ENCODE data around the gene ACTN1.

ACTN1 gene

DNA sequence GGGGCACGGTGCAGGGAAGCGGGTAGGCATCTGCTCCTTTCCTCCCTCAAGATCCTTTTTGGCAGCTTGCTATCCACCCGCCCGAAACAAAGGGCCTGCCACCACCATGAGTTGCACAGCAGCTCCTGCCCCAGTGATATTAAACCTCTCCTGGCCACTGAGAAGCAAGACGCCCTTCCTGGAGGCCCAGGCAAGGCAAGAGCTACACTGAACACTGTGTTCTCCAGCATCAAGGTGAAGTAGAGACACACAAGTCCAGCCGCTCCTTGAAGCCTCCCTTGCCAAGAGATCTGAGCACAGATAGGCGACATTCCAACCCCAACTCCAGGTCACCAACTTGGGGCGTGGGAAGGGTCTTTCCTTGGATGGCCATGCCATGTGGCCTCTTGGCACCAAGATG lies 70.9 kb downstream of the ACTN1 start:
- no peak for DNase-seq

DNA sequence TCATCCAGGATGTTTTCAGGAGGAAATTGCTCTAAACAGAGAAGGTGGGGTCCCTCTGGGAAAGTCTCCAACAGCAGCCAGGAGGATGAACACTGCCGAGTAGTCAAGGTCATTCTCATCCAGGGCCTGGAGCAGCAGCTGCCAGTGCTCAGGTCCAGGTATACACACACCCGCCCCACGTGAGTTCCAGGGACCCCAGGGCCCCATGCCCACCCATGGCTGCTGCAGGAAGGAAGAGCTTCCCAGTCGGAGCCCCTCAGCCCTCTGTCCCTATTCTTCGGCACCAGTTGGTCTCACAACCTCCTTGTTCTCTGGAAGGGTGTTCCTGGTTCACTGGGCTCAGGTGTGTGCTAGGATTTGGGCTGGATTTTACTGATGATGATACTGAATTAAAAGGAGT lies 72.7 kb downstream of the ACTN1 start:
- no peak for DNase-seq

DNA sequence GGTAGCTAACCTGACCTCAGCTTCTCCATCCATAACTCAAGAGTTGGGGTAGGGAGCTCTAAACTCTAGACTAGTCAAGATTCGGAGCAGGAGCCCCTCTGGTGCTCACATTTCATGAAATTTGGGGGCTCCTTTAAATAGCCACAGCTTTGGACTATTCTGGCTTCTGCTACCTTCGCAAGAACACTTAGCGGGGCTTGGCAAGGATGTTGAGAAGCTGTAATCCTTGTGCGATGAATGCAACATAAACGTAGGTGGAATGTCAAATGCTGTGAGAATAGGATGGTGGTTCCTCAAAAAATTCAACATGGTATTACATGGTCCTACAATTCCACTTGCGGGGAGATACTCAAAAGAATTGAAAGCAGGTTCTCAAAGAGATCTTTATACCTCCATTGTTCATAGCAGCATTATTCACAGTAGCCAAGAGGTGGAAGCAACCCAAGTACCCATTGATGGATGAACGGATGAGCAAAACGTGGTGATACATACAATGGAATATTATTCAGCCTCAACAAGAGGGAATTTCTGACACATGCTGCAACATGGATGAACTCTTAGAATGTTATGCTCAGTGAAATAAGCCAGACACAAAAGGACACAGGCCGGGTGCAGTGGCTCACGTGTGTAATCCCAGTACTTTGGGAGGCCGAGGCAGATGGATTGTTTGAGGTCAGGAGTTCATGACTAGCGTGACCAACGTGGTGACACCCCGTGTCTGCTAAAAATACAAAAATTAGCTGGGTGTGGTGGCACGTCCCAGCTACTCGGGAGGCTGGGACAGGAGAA lies 73.8 kb downstream of the ACTN1 start:
- DNase-seq = no peak

- no peak for DNase-seq
Measured at GRCh38 chr14:68902357-68902756, 76.7 kb downstream of the ACTN1 start.

GRCh38 chr14:68899033-68899603 lies 80.0 kb downstream of the ACTN1 start:
- DNase-seq = no peak

DNA sequence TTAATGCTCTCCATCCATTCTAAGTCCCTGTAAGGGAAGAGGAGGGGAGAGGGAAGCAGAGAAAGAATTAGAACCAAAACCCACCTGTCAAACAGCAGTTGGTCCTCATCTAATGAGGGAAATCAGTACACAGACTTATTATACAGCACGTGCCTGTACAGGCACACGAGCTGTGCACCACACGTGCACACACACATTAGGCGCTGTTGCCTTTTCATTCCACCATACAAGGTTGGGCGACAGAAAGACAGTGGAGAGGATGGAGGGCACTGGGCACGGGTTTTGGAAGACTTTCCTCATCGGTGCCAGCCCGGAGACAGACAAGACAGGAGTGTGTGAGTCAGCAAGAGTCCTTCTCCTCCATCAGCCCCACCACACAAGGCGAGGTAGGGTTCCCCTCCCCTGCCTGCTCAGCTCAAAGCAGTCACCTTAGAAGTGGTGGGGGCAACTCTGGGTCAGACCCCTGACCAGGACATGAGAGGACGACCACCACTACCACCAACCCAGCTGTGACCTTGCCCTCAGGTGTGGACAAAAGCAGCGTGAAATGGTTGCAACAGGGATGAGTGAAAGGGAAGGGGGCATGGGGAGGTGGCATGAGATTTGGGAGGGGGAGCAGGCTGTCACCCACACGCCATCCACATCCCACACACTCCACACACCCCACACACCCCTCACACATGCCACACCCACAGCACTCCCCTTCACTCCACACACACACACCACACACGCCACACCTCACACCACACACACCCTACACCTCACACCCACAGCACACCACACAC lies 80.7 kb downstream of the ACTN1 start:
- DNase-seq = no peak

GRCh38 chr14:68897559-68898155 lies 81.4 kb downstream of the ACTN1 start:
- DNase-seq = no peak

DNA sequence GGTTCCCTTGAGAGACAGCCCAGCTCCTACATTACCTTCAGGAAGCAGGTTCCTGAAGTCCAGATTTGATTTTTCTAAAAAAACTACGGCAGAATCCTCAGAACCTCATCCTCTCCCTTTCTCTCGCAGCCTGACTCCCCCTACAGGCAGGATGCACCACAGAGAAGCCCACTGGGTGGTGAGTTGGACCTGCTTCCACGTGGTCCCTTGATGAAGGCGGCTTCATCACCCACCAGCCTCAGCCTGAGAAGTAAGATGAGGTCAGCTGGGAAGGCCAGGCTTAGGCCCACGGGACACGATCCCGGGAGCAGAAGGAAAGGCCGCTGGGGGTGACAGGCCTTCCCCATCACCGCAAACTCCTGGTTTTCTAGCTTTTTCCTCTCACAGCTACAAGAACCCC lies 83.0 kb downstream of the ACTN1 start:
- DNase-seq = no peak

DNA sequence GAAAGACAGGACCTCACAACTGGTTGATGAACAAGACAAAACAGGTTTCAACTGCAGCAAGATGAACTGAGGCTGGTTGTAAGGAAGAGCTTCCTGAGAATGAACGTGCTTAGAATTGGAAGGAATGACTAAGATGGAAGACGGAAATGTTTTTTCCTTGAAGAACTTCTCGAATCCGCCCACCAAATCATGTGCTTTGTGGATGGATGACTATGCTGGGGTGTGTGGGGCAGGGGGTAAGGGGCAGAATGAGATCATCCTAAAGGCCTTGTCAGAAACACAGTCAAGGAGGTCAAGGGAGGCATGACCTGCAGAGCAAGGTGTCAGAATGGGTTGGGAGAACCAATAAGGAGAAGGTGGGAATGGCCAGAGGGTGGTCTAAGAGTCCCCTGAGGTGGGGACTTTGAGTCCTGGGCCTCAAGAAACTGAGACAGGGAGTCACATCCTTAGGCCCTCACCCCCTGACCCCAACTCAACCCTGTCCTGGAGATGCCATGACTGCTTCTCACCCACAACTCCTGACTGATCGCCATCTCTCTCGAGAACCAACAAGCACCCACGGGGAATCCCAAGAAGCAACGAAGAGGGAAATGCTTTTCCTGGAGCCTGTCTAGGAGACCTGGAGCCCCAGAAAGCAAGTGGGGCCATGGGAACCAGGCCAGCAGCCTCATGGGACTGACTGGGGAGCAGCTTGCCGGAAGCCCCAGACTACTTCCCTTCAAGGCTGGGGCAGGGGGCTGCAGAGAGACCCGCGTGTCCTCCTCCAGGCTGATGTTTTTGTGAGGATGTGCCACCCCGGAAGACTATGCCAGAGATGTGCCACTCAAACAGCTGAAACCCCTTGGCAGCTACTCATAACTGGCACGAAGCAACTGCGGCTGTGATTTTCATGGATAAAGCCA lies 84.0 kb downstream of the ACTN1 start:
- DNase-seq = no peak

DNA sequence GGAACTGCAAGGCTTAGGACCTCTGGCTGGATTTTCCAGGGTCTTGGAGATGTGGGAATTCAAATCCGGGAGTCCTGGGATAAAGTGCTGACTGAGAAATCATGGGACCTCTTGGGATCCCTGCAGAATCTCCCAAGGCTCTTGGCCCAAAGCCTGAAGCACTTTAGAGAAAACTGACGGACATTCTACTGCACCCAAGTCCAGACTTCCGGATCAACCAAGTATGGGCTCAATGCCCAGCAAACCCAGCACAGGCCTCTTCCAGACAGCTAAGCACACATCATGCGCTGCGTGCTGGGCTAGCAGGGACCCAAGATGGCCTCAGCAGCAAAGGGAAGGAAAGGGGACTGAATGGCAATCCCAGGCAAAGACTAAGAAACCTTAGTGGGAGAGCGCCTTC lies 85.0 kb downstream of the ACTN1 start:
- no peak for DNase-seq

DNA sequence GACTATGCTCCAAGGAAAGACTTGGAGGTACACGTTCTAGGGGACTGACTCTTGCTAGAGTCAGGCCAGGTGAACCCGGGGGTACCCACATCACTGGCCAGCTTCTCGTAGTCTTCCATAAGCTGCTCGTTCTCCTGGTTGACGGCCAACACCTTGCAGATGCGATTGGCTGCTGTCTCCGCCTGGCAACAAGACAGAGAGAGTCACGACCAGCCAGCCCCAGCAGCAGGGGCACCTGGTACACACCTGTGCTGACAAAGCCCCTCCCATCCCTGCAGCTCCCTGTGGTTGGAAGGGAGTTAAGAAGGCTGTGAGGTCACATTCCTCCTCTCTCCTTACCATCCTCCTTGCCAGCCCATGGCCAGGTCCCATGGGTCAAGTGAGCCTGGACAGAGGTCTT lies 85.5 kb downstream of the ACTN1 start:
- DNase-seq = no peak

- DNase-seq = no peak
Measured at GRCh38 chr14:68892961-68893360, 86.1 kb downstream of the ACTN1 start.

DNA sequence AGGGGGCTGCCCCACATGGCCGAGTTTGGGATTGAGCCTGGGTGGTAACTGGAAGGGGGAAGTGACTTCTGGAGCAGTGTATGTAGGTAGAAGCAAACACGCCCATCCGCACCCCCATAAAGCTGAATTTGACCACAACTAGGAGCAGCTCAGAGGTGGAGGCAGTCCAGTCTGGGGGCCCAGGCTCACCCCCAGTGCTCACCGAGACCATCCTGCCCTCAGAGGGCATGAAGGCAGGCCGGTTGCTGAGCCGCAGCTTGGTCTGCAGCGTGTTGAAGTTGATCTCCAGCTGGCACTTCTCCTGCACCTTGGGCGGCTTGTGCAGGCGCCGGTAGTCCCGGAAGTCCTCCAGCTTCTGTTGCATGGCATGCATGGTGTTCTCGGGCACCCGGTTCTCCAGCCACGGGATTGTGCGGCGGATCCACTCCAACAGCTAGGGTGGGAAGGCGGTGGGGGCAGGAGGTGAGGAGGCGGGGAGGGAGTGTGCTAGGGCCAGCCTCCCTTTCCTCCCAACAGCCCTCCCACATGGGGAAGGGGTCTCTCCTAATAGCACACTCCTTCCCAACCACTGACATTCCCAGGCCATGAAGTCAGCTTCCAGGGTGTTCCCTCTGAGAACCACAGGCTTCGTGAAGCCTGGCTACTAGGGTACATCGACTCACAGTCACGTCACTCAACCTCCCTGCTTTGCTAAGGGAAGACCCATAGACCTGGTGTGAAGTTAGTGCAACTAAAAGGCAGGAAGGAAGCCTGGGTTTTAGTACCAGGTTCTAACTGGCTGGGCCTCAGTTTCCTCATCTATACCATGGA lies 87.0 kb downstream of the ACTN1 start:
- no peak for DNase-seq

DNA sequence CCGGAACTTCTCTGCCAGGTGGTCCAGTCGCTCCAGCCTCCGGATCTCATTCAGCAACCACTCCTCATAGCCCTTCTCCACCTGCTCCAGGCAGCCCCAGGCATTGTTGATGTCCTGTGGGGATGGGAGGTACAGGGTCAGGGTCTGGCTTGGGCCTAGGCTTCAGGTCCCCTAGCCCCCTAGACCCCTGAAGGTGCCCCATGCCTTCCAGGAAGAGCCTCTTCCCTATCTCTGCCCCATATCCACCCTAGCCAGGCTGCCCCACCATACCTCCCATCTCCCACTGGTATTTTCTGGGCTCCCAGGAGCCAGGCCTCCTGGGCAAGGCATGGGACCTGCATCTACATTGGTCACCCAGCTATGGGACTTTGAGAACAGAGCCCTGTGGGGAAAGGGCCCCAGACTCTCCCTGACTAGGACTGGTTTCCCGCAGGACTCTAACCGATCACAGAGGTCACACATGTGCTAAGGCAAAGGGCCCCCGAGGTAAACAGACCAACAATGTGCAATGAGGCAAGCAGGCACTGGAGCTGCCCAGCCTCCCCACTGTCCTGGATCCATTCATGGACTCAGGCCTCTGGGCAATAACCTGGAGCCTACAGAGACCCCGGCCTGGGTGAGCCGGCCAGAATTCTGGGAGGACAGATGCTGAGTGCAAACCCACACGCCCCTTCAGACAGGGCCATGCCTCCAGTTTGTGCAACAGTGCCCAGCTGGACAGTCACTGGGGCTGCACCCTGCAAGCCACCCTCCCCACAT lies 88.8 kb downstream of the ACTN1 start:
- DNase-seq = no peak

GRCh38 chr14:68888883-68889282 lies 90.2 kb downstream of the ACTN1 start:
- DNase-seq = no peak

- no peak for DNase-seq
Measured at GRCh38 chr14:68888025-68888850, 90.9 kb downstream of the ACTN1 start.

- no peak for DNase-seq
Measured at GRCh38 chr14:68886109-68886434, 93.0 kb downstream of the ACTN1 start.

- no peak for DNase-seq
Measured at GRCh38 chr14:68885226-68886108, 93.6 kb downstream of the ACTN1 start.

Measured in DMS 273 treated with DMSO at 0.1 percent for 48 hours (cell line).